Breast epithelium (tissue), 3 donors: ENCODE data around the gene ADGRE1.

Experiments used
- CTCF ChIP-seq, 3 donors: fragments of 450-650 bp; IDR thresholded peaks; one replicate each; pipeline ENCODE4 v1.5.1; 2016 to 2017; ENCODE audit warnings: antibody characterized with exemption in 3 of 3, mild to moderate bottlenecking in 3 of 3, moderate library complexity in 3 of 3
- POLR2A ChIP-seq: fragments of 450-650 bp; IDR thresholded peaks from one replicate; pipeline ENCODE4 v1.6.1; 2016; ENCODE audit warnings: antibody characterized with exemption, mild to moderate bottlenecking, moderate library complexity

- TF ChIP-seq POLR2A (no peak), CTCF (IDR thresholded peaks at IDR 0.05) (no peak)
Observed at GRCh38 chr19:6876748-6877147, 10.6 kb upstream of the ADGRE1 start.
